ENCODE data around the gene TKFC.

- TF ChIP-seq CTCF (IDR thresholded peaks at IDR 0.05) (no peak), EP300 (IDR thresholded peaks at IDR 0.05) (no peak), POLR2A (IDR thresholded peaks at IDR 0.05) (no peak), POLR2AphosphoS5 (IDR thresholded peaks at IDR 0.05) (no peak)
Measured at GRCh38 chr11:61367406-61367805, 34.4 kb downstream of the TKFC start.
